HL-60 (cell line): ENCODE data around the gene ZNF521.

Experiments used
- GABPA ChIP-seq: IDR thresholded peaks from 2 replicates; pipeline ENCODE4 v1.6.1; 2012; ENCODE audit warnings: low read depth
- TF ChIP-seq, protein P1 (sequence below): IDR thresholded peaks from one replicate; pipeline ENCODE4 v1.5.1; 2011; ENCODE audit warnings: low read length, control low read depth, inconsistent platforms; ENCODE audit not compliant: insufficient read depth
- TF ChIP-seq, protein P2 (sequence below): IDR thresholded peaks from 2 replicates; pipeline ENCODE4 v1.6.1; 2012; ENCODE audit warnings: low read depth; ENCODE audit not compliant: insufficient replicate concordance

DNA sequence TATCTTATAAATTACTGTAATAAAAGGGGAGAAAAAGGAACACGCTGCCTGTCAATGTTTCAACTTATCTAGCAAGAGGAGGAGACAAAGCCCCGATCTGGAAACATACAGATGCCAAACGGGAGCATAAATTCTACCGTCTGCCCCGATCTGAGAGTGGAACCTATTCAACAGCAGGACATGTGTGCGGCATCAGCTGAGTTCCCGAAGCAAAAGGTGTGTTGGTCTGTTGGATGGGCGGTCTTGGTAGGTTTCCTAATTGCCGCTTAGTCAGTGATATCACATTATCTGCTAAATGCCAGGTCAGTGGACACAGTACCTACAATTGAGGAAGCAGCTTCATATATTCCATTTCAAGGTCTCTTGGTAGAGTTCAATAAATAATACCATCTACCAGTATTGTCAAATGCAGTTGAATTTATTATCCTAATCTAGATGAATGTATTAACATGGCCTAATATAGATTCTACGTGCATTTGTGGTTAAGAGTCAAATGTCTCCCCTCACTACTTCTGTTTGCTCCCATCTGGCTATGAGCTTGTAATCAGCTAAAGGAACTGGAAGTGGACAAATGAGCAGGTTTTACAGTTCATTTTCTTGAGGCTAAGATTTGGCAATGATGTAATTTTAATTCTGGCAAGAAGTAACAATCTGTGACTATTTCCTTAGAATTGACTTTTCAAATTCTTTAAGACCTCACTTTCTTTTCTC lies 219.0 kb downstream of the ZNF521 start:
- TF ChIP-seq, protein P1, sequence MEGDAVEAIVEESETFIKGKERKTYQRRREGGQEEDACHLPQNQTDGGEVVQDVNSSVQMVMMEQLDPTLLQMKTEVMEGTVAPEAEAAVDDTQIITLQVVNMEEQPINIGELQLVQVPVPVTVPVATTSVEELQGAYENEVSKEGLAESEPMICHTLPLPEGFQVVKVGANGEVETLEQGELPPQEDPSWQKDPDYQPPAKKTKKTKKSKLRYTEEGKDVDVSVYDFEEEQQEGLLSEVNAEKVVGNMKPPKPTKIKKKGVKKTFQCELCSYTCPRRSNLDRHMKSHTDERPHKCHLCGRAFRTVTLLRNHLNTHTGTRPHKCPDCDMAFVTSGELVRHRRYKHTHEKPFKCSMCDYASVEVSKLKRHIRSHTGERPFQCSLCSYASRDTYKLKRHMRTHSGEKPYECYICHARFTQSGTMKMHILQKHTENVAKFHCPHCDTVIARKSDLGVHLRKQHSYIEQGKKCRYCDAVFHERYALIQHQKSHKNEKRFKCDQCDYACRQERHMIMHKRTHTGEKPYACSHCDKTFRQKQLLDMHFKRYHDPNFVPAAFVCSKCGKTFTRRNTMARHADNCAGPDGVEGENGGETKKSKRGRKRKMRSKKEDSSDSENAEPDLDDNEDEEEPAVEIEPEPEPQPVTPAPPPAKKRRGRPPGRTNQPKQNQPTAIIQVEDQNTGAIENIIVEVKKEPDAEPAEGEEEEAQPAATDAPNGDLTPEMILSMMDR, result no peak
- TF ChIP-seq, protein P2, sequence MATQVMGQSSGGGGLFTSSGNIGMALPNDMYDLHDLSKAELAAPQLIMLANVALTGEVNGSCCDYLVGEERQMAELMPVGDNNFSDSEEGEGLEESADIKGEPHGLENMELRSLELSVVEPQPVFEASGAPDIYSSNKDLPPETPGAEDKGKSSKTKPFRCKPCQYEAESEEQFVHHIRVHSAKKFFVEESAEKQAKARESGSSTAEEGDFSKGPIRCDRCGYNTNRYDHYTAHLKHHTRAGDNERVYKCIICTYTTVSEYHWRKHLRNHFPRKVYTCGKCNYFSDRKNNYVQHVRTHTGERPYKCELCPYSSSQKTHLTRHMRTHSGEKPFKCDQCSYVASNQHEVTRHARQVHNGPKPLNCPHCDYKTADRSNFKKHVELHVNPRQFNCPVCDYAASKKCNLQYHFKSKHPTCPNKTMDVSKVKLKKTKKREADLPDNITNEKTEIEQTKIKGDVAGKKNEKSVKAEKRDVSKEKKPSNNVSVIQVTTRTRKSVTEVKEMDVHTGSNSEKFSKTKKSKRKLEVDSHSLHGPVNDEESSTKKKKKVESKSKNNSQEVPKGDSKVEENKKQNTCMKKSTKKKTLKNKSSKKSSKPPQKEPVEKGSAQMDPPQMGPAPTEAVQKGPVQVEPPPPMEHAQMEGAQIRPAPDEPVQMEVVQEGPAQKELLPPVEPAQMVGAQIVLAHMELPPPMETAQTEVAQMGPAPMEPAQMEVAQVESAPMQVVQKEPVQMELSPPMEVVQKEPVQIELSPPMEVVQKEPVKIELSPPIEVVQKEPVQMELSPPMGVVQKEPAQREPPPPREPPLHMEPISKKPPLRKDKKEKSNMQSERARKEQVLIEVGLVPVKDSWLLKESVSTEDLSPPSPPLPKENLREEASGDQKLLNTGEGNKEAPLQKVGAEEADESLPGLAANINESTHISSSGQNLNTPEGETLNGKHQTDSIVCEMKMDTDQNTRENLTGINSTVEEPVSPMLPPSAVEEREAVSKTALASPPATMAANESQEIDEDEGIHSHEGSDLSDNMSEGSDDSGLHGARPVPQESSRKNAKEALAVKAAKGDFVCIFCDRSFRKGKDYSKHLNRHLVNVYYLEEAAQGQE, result no peak
- TF ChIP-seq GABPA, result no peak
